Endothelial cell of umbilical vein (primary cell): ENCODE data around the gene GBF1.

Experiments used
- CTCF ChIP-seq, 2 donors: IDR thresholded peaks; 1 replicate in 1 of 2; 2 replicates in 1 of 2; pipeline ENCODE4 v1.5.1; 2011; ENCODE audit warnings: low read length in 2 of 2, mild to moderate bottlenecking in 2 of 2, moderate library complexity in 2 of 2, control low read depth in 1 of 2, inconsistent platforms in 1 of 2, low read depth in 1 of 2; ENCODE audit not compliant: insufficient read depth in 1 of 2; ENCODE audit errors: extremely low read depth in 1 of 2
- EZH2 ChIP-seq: IDR thresholded peaks from 2 replicates; pipeline ENCODE4 v1.6.1; 2012; ENCODE audit warnings: borderline replicate concordance, low read depth, mild to moderate bottlenecking, moderate library complexity, low read length, inconsistent platforms; ENCODE audit not compliant: severe bottlenecking
- FOS ChIP-seq: IDR thresholded peaks from 2 replicates; pipeline ENCODE4 v1.6.1; 2011; ENCODE audit warnings: mild to moderate bottlenecking, low read length, moderate library complexity, borderline replicate concordance; ENCODE audit not compliant: insufficient read depth
- GATA2 ChIP-seq: IDR thresholded peaks from 2 replicates; pipeline ENCODE4 v1.7.0; 2011; ENCODE audit warnings: low read depth, mild to moderate bottlenecking, moderate library complexity, mixed read lengths, low read length; ENCODE audit not compliant: insufficient read length, insufficient read depth
- MAX ChIP-seq: IDR thresholded peaks from 2 replicates; pipeline ENCODE4 v1.6.1; 2011; ENCODE audit not compliant: insufficient read depth, insufficient read length
- MYC ChIP-seq: IDR thresholded peaks from one replicate; pipeline ENCODE4 v1.6.1; 2011; ENCODE audit warnings: mild to moderate bottlenecking, low read depth, low read length
- POLR2A ChIP-seq: IDR thresholded peaks from 2 replicates; pipeline ENCODE4 v1.6.1; 2012; ENCODE audit warnings: low read depth, mild to moderate bottlenecking, control low read depth, low read length
- POLR2AphosphoS5 ChIP-seq: IDR thresholded peaks from 2 replicates; pipeline ENCODE4 v1.6.1; 2012; ENCODE audit warnings: low read depth, mild to moderate bottlenecking, control low read depth, low read length, moderate library complexity; ENCODE audit not compliant: insufficient read depth

GRCh38 chr10:102375867-102376266 lies 130.5 kb downstream of the GBF1 start:
- TF ChIP-seq POLR2AphosphoS5, result no peak
- TF ChIP-seq CTCF (IDR thresholded peaks at IDR 0.05; ENCODE audit: extremely low read depth in 1 of 2, insufficient read depth in 1 of 2, low read depth in 1 of 2, low read length in 2 of 2), result no peak
- no peak for TF ChIP-seq FOS
- TF ChIP-seq POLR2A, result no peak
- no peak for TF ChIP-seq MYC
- no peak for TF ChIP-seq EZH2
- no peak for TF ChIP-seq MAX
- no peak for TF ChIP-seq GATA2
